Ishikawa (cell line): ENCODE measurements around the gene EXOC4.

Experiments
- CREB1 ChIP-seq: IDR thresholded peaks from 2 replicates; pipeline ENCODE4 v1.6.1; 2012; ENCODE audit warnings: low read depth
- EP300 ChIP-seq: IDR thresholded peaks from 2 replicates; pipeline ENCODE4 v1.6.1; 2012; ENCODE audit warnings: borderline replicate concordance
- FOXM1 ChIP-seq: IDR thresholded peaks from 2 replicates; pipeline ENCODE4 v1.6.1; 2012; ENCODE audit warnings: low read depth, borderline replicate concordance
- RAD21 ChIP-seq: IDR thresholded peaks from 2 replicates; pipeline ENCODE4 v1.6.1; 2012; ENCODE audit warnings: low read depth
- TAF1 ChIP-seq: IDR thresholded peaks from 2 replicates; pipeline ENCODE4 v1.6.1; 2012; ENCODE audit warnings: low read depth, mild to moderate bottlenecking
- USF1 ChIP-seq: IDR thresholded peaks from 2 replicates; pipeline ENCODE4 v1.6.1; 2012
- YY1 ChIP-seq: IDR thresholded peaks from 2 replicates; pipeline ENCODE4 v1.6.1; 2012; ENCODE audit warnings: low read depth
- ZBTB7A ChIP-seq: IDR thresholded peaks from 2 replicates; pipeline ENCODE4 v1.6.1; 2012; ENCODE audit warnings: low read depth

GRCh38 chr7:133554330-133554729 lies 301.5 kb downstream of the EXOC4 start:
- no peak for TF ChIP-seq EP300
- TF ChIP-seq RAD21, result no peak
- no peak for TF ChIP-seq USF1
- no peak for TF ChIP-seq TAF1
- TF ChIP-seq YY1, result no peak
- no peak for TF ChIP-seq CREB1
- TF ChIP-seq ZBTB7A, result no peak
- TF ChIP-seq FOXM1, result no peak
